ENCODE results near the gene CLASP1.

Gene CLASP1

GRCh38 chr2:121596221-121597080 lies 52.8 kb downstream of the CLASP1 start:
- peak; percentile 42 for TF ChIP-seq CTCF (IDR thresholded peaks at IDR 0.05; ENCODE audit: low read depth, low read length)
- peak; percentile 65 to 77 for DNase-seq (ENCODE audit: low read depth in 2 of 2)
- H3K4me3 ChIP-seq (replicated peaks in 1 of 2; ENCODE audit: low read depth in 2 of 2, low read length in 2 of 2) = peak overlapping the region in 1 of 2 donors; percentile 25

GRCh38 chr2:121595012-121595891 lies 54.0 kb downstream of the CLASP1 start:
- no peak overlapping the region for H3K4me3 ChIP-seq (replicated peaks in 1 of 2; ENCODE audit: low read depth in 2 of 2, low read length in 2 of 2)
- no peak for DNase-seq (ENCODE audit: low read depth in 2 of 2)
- no peak for TF ChIP-seq CTCF (IDR thresholded peaks at IDR 0.05; ENCODE audit: low read depth, low read length)

GRCh38 chr2:121591199-121591598 lies 58.1 kb downstream of the CLASP1 start:
- no peak overlapping the region for H3K4me3 ChIP-seq (replicated peaks in 1 of 2; ENCODE audit: low read depth in 2 of 2, low read length in 2 of 2)
- no peak for DNase-seq (ENCODE audit: low read depth in 2 of 2)
- TF ChIP-seq CTCF (IDR thresholded peaks at IDR 0.05; ENCODE audit: low read depth, low read length) = no peak

- no peak for TF ChIP-seq CTCF (IDR thresholded peaks at IDR 0.05; ENCODE audit: low read depth, low read length)
- no peak overlapping the region for H3K4me3 ChIP-seq (replicated peaks in 1 of 2; ENCODE audit: low read depth in 2 of 2, low read length in 2 of 2)
- no peak for DNase-seq (ENCODE audit: low read depth in 2 of 2)
These were observed 60.9 kb downstream of the CLASP1 start for GRCh38 chr2:121588357-121588756.

GRCh38 chr2:121587131-121587530 lies 62.1 kb downstream of the CLASP1 start:
- DNase-seq (ENCODE audit: low read depth in 2 of 2) = no peak
- no peak for TF ChIP-seq CTCF (IDR thresholded peaks at IDR 0.05; ENCODE audit: low read depth, low read length)
- H3K4me3 ChIP-seq (replicated peaks in 1 of 2; ENCODE audit: low read depth in 2 of 2, low read length in 2 of 2) = no peak overlapping the region

GRCh38 chr2:121584741-121585140 lies 64.5 kb downstream of the CLASP1 start:
- no peak for DNase-seq (ENCODE audit: low read depth in 2 of 2)
- TF ChIP-seq CTCF (IDR thresholded peaks at IDR 0.05; ENCODE audit: low read depth, low read length) = no peak
- H3K4me3 ChIP-seq (replicated peaks in 1 of 2; ENCODE audit: low read depth in 2 of 2, low read length in 2 of 2) = no peak overlapping the region

Measured in cardiac fibroblast (primary cell).